HCT116 (cell line): ENCODE measurements around the gene MGAT4A. TPM values are rescaled to one million over a fixed set of nuclear protein-coding genes. Genes with fewer than 3 reads are reported as not detected.

Experiments
- ATAC-seq: fragments of 200-7000 bp; cut with Tn5 transposase; 2 replicates; pipeline ENCODE4 v1.9.1; 2020; ENCODE audit warnings: mild to moderate bottlenecking, moderate library complexity
- BruUV-seq: library from RNA; stranded (reverse); fragments of 400-500 nt; replicated peaks from 2 replicates; lab custom pipeline; 2021; lab: Mats Ljungman, UMichigan
- CTCF ChIA-PET: fragments of 300-600 bp; sonication (Branson Sonifier 250); formaldehyde crosslinking; loops from one replicate; lab custom pipeline; 2021; ENCODE audit warnings: antibody characterized with exemption; lab: Charles Lee
- POLR2A ChIA-PET: fragments of 300-600, 350-600 bp; sonication (Branson Sonifier 250); formaldehyde crosslinking; loops from one replicate; lab custom pipeline; 2021; ENCODE audit warnings: antibody characterized with exemption; lab: Charles Lee
- RAD21 ChIA-PET, 2 experiments: fragments of 300-600 bp; sonication (Branson Sonifier 250); formaldehyde crosslinking; loops; one replicate each; lab custom pipeline; 2023; ENCODE audit warnings: low total read pairs in 2 of 2; ENCODE audit not compliant: uncharacterized antibody in 2 of 2, unreplicated experiment in 2 of 2, low non-redundant PET in 1 of 2; lab: Charles Lee
- DNase-seq: peaks from one replicate; pipeline ENCODE4 v3.0.0-alpha.2; 2010; ENCODE audit warnings: low read depth, low spot score
- H2AFZ ChIP-seq: fragments of 200-600 bp; shearing (Covaris generic), sonication (generic); 2 replicates; pipeline ENCODE4 v1.6.1; 2017; ENCODE audit warnings: low read depth, mixed run types, mixed read lengths, antibody characterized with exemption, low read length; ENCODE audit not compliant: poor library complexity, severe bottlenecking
- H3K27ac ChIP-seq: 2 replicates; pipeline ENCODE4 v1.5.1; 2012; ENCODE audit warnings: low read depth, low read length
- H3K27me3 ChIP-seq: fragments of 200-600 bp; sonication (generic); 2 replicates; pipeline ENCODE4 v1.6.1; 2016; ENCODE audit warnings: mixed run types, low read length, mixed read lengths; ENCODE audit not compliant: insufficient read depth
- H3K36me3 ChIP-seq, 2 experiments: fragments of 200-500 bp in 1 of 2; fragments of 200-600 bp in 1 of 2; sonication (Bioruptor generic) in 1 of 2; sonication (generic) in 1 of 2; 2 replicates each; pipeline versions ENCODE4 v1.5.1 to v1.6.1; 2014 to 2016; ENCODE audit warnings: low read length in 2 of 2, inconsistent platforms in 1 of 2, mixed read lengths in 1 of 2, mixed run types in 1 of 2; ENCODE audit not compliant: insufficient read depth in 2 of 2, control insufficient read depth in 1 of 2
- H3K4me1 ChIP-seq, 2 experiments: fragments of 200-600 bp in 1 of 2; sonication (generic) in 1 of 2; 2 replicates each; pipeline versions ENCODE4 v1.5.1 to v1.6.1; 2012 to 2017; ENCODE audit warnings: low read length in 2 of 2, inconsistent platforms in 1 of 2, mild to moderate bottlenecking in 1 of 2, mixed read lengths in 1 of 2, mixed run types in 1 of 2, moderate library complexity in 1 of 2; ENCODE audit not compliant: insufficient read depth in 2 of 2, control insufficient read depth in 1 of 2
- H3K4me2 ChIP-seq: fragments of 200-600 bp; sonication (generic); 2 replicates; pipeline ENCODE4 v1.6.1; 2017; ENCODE audit warnings: mixed run types, low read length, mixed read lengths
- H3K4me3 ChIP-seq, 2 experiments: fragments of 200-600 bp in 1 of 2; sonication (generic) in 1 of 2; replicated peaks in 1 of 2; 2 replicates each; pipeline ENCODE4 v1.5.1; 2011 to 2016; ENCODE audit warnings: low read length in 2 of 2, control low read depth in 1 of 2, low read depth in 1 of 2, mild to moderate bottlenecking in 1 of 2, mixed read lengths in 1 of 2, mixed run types in 1 of 2
- H3K79me2 ChIP-seq: fragments of 200-600 bp; sonication (generic); 2 replicates; pipeline ENCODE4 v1.6.1; 2017; ENCODE audit warnings: mild to moderate bottlenecking, mixed run types, low read length, moderate library complexity, mixed read lengths; ENCODE audit not compliant: insufficient read depth
- H3K9ac ChIP-seq: fragments of 200-600 bp; sonication (generic); 2 replicates; pipeline ENCODE4 v1.6.1; 2016; ENCODE audit warnings: low read length, mixed read lengths
- H3K9me2 ChIP-seq: fragments of 200-600 bp; sonication (generic), shearing (Covaris generic); 2 replicates; pipeline ENCODE4 v1.6.1; 2017; ENCODE audit warnings: mixed run types, mild to moderate bottlenecking, moderate library complexity; ENCODE audit not compliant: insufficient read depth
- H3K9me3 ChIP-seq, 2 experiments: fragments of 200-500 bp in 1 of 2; fragments of 200-600 bp in 1 of 2; sonication (Bioruptor generic) in 1 of 2; sonication (generic) in 1 of 2; 2 replicates each; pipeline ENCODE4 v1.6.1; 2014 to 2017; ENCODE audit warnings: low read length in 2 of 2, mixed read lengths in 2 of 2, inconsistent platforms in 1 of 2, low read depth in 1 of 2, mild to moderate bottlenecking in 1 of 2, mixed run types in 1 of 2, moderate library complexity in 1 of 2; ENCODE audit not compliant: control insufficient read depth in 1 of 2, insufficient read depth in 1 of 2
- H4K20me1 ChIP-seq: fragments of 200-600 bp; sonication (generic), shearing (Covaris generic); 2 replicates; pipeline ENCODE4 v1.6.1; 2017; ENCODE audit warnings: mixed run types, mild to moderate bottlenecking, moderate library complexity; ENCODE audit not compliant: insufficient read depth
- ATF3 ChIP-seq: IDR thresholded peaks from 2 replicates; pipeline ENCODE4 v1.6.1; 2012
- CBX3 ChIP-seq: IDR thresholded peaks from 2 replicates; pipeline ENCODE4 v1.6.1; 2012; ENCODE audit warnings: low read depth
- CTCF ChIP-seq, 3 experiments: fragments of 200-600 bp in 1 of 3; sonication (generic) in 1 of 3; IDR thresholded peaks in 2 of 3; conservative IDR thresholded peaks in 1 of 3; 2 replicates each; pipeline ENCODE4 v1.5.1; 2012 to 2017; ENCODE audit warnings: low read depth in 2 of 3, low read length in 2 of 3, antibody characterized with exemption in 1 of 3, borderline replicate concordance in 1 of 3, control low read depth in 1 of 3, mild to moderate bottlenecking in 1 of 3, mixed read lengths in 1 of 3, mixed run types in 1 of 3, moderate library complexity in 1 of 3; ENCODE audit not compliant: insufficient read depth in 1 of 3
- EGR1 ChIP-seq: IDR thresholded peaks from 2 replicates; pipeline ENCODE4 v1.6.1; 2012; ENCODE audit warnings: low read depth
- ELF1 ChIP-seq: IDR thresholded peaks from 2 replicates; pipeline ENCODE4 v1.6.1; 2012; ENCODE audit warnings: low read depth, borderline replicate concordance
- EZH2 ChIP-seq: fragments of 200-600 bp; sonication (generic); IDR thresholded peaks from 2 replicates; pipeline ENCODE4 v1.6.1; 2017; ENCODE audit warnings: antibody characterized with exemption, mixed run types
- JUND ChIP-seq: IDR thresholded peaks from 2 replicates; pipeline ENCODE4 v1.6.1; 2012
- MAX ChIP-seq: IDR thresholded peaks from 2 replicates; pipeline ENCODE4 v1.6.1; 2012
- POLR2A ChIP-seq: IDR thresholded peaks from 2 replicates; pipeline ENCODE4 v1.7.0; 2011; ENCODE audit warnings: borderline replicate concordance; ENCODE audit not compliant: insufficient read depth, insufficient read length; ENCODE audit errors: extremely low read depth
- POLR2AphosphoS5 ChIP-seq: IDR thresholded peaks from 2 replicates; pipeline ENCODE4 v1.6.1; 2011; ENCODE audit warnings: mild to moderate bottlenecking, low read depth, low read length, moderate library complexity
- RAD21 ChIP-seq: IDR thresholded peaks from 2 replicates; pipeline ENCODE4 v1.6.1; 2012; ENCODE audit warnings: low read depth, mild to moderate bottlenecking
- TCF7L2 ChIP-seq: IDR thresholded peaks from 2 replicates; pipeline ENCODE4 v1.7.0; 2011; ENCODE audit warnings: borderline replicate concordance, inconsistent platforms; ENCODE audit not compliant: insufficient read depth, insufficient read length; ENCODE audit errors: extremely low read depth
- YY1 ChIP-seq: IDR thresholded peaks from 2 replicates; pipeline ENCODE4 v1.6.1; 2011; ENCODE audit warnings: low read length, low read depth, moderate library complexity, mild to moderate bottlenecking; ENCODE audit not compliant: insufficient replicate concordance; ENCODE audit errors: extremely low read depth
- ZBTB33 ChIP-seq: IDR thresholded peaks from 2 replicates; pipeline ENCODE4 v1.6.1; 2011; ENCODE audit warnings: mild to moderate bottlenecking, low read length, moderate library complexity; ENCODE audit not compliant: insufficient replicate concordance; ENCODE audit errors: extremely low read depth
- ZFX ChIP-seq: fragments of 450-650 bp; IDR thresholded peaks from 2 replicates; pipeline ENCODE4 v1.6.1; 2017
- ZNF274 ChIP-seq: fragments of 200-500 bp; sonication (Bioruptor generic); IDR thresholded peaks from 2 replicates; pipeline ENCODE4 v1.6.1; 2014; ENCODE audit warnings: mild to moderate bottlenecking, low read depth, low read length, inconsistent platforms
- intact Hi-C: fragments of 100-400 bp; cut with micrococcal nuclease; formaldehyde crosslinking; loops from 2 replicates; pipeline ENCODE4 v1.10.0; 2022
- total RNA-seq: library from RNA; stranded (reverse); gene quantifications from one replicate; pipeline ENCODE4 v1.2.1, GENCODE V29; 2021; ENCODE audit not compliant: unreplicated experiment

The MGAT4A gene
- total RNA-seq, 1 experiment from 2014 or later: 10.2 TPM

- RAD21 ChIA-PET: no interaction called here
- intact Hi-C loops: no loop called here
- POLR2A ChIA-PET: no interaction called here
Observed at GRCh38 chr2:98777710-98778109, 46.8 kb upstream of the MGAT4A start.

GRCh38 chr2:98777076-98777475 is 46.1 kb upstream of the MGAT4A start:
- ChIA-PET POLR2A (no interaction called here), RAD21 (no interaction called here), CTCF (no interaction called here)
- Histone ChIP-seq H3K9me2 (no peaks in the 10 kb centered on the region), H3K4me3 (no peak overlapping the region), H3K79me2 (no peaks in the 10 kb centered on the region), H3K27ac (no peak overlapping the region), H2AFZ (no peak overlapping the region), H3K4me2 (no peak overlapping the region), H4K20me1 (no peaks in the 10 kb centered on the region), H3K4me1 (peaks cover 0 to 5% of the 10 kb centered on the region in 2 experiments; a peak in 1 of 4 replicates), H3K9ac (no peak overlapping the region), H3K27me3 (no peaks in the 10 kb centered on the region), H3K36me3 (no peaks in the 10 kb centered on the region), H3K9me3 (peaks cover 0 to 6% of the 10 kb centered on the region in 2 experiments; a peak in 1 of 4 replicates)
- BruUV-seq: no TSS peak
- ATAC-seq (no peak), DNase-seq (no peak)
- intact Hi-C loops: no loop called here
- TF ChIP-seq ATF3 (no peak), ZFX (no peak), POLR2AphosphoS5 (no peak), ZBTB33 (no peak), MAX (no peak), POLR2A (no peak), ZNF274 (no peak), EGR1 (no peak), ELF1 (no peak), EZH2 (no peak), RAD21 (no peak), CTCF (IDR thresholded peaks at IDR 0.05 in 2 of 3, conservative IDR thresholded peaks at IDR 0.05 in 1 of 3; ENCODE audit: borderline replicate concordance in 1 of 3, insufficient read depth in 1 of 3, low read depth in 2 of 3, low read length in 2 of 3) (no peak), JUND (no peak), YY1 (no peak), TCF7L2 (no peak), CBX3 (no peak)

More at GRCh38 chr2:98777710-98778109, 46.8 kb upstream of the MGAT4A start:
- no peak for TF ChIP-seq JUND
- TF ChIP-seq, all 23 proteins: peak for 0
- Histone ChIP-seq H3K27me3 (no peaks in the 10 kb centered on the region), H3K4me3 (no peak overlapping the region), H3K9me3 (peaks cover 0 to 6% of the 10 kb centered on the region in 2 experiments; a peak in 1 of 4 replicates), H3K4me1 (peaks cover 0 to 5% of the 10 kb centered on the region in 2 experiments; a peak in 1 of 4 replicates), H3K36me3 (no peaks in the 10 kb centered on the region), H2AFZ (no peak overlapping the region), H3K4me2 (no peak overlapping the region), H3K27ac (no peak overlapping the region), H4K20me1 (no peaks in the 10 kb centered on the region), H3K9me2 (no peaks in the 10 kb centered on the region), H3K79me2 (no peaks in the 10 kb centered on the region), H3K9ac (no peak overlapping the region)
- DNase-seq (no peak), ATAC-seq (no peak)
- BruUV-seq: no TSS peak
- CTCF ChIA-PET: no interaction called here
